GM12878 (cell line): ENCODE measurements around the gene NR2F1-AS1. TPM values are rescaled to one million over a fixed set of nuclear protein-coding genes. Genes with fewer than 3 reads are reported as not detected.

Experiments
- ATAC-seq: fragments of 200-7000 bp; cut with Tn5 transposase; 3 replicates; pipeline ENCODE4 v1.9.1; 2020; ENCODE audit warnings: mild to moderate bottlenecking, moderate library complexity
- BruUV-seq: library from RNA; stranded (reverse); fragments of 400-500 nt; replicated peaks from 2 replicates; lab custom pipeline; 2021; lab: Mats Ljungman, UMichigan
- CTCF ChIA-PET: fragments of 300-600 bp; sonication (Branson Sonifier 250); formaldehyde crosslinking; extraction: SDS; loops from one replicate; lab custom pipeline; 2021; ENCODE audit warnings: inconsistent platforms; lab: Yijun Ruan, JAX
- POLR2A ChIA-PET: fragments of 350-600 bp; formaldehyde crosslinking; extraction: SDS; loops from one replicate; lab custom pipeline; 2021; ENCODE audit warnings: inconsistent platforms; lab: Charles Lee
- RAD21 ChIA-PET: fragments of 300-600 bp; sonication (Branson Sonifier 250); formaldehyde crosslinking; loops from one replicate; lab custom pipeline; 2023; ENCODE audit warnings: antibody characterized with exemption; ENCODE audit not compliant: unreplicated experiment; lab: Charles Lee
- SMC1A ChIA-PET: fragments of 300-600 bp; sonication (Branson Sonifier 250); formaldehyde crosslinking; loops from one replicate; lab custom pipeline; 2023; ENCODE audit not compliant: unreplicated experiment, uncharacterized antibody; lab: Charles Lee
- DNase-seq: peaks from one replicate; pipeline ENCODE4 v3.0.0-alpha.2; 2011; ENCODE audit warnings: low read depth, low spot score
- FAIRE-seq: peaks from 3 replicates; lab custom pipeline; 2011; peaks lifted over from hg19 to GRCh38; lab: Jason Lieb, UNC
- H2AFZ ChIP-seq: 2 replicates; pipeline ENCODE4 v1.6.0; 2011; ENCODE audit warnings: low read depth, low read length, control low read depth; ENCODE audit not compliant: control insufficient read depth
- H3K27ac ChIP-seq: 2 replicates; pipeline ENCODE4 v1.5.1; 2011; ENCODE audit warnings: control low read depth; ENCODE audit not compliant: control insufficient read depth, insufficient read depth
- H3K27me3 ChIP-seq, 2 experiments: replicated peaks in 1 of 2; 2 replicates each; pipeline versions ENCODE4 v1.6.0 to v1.6.1; 2011; ENCODE audit warnings: low read length in 1 of 2; ENCODE audit not compliant: control insufficient read depth in 2 of 2, insufficient read depth in 2 of 2
- H3K36me3 ChIP-seq, 2 experiments: 2 replicates each; pipeline ENCODE4 v1.5.1; 2011; ENCODE audit warnings: low read length in 1 of 2; ENCODE audit not compliant: control insufficient read depth in 2 of 2, insufficient read depth in 2 of 2
- H3K4me1 ChIP-seq: 2 replicates; pipeline ENCODE4 v1.6.1; 2011; ENCODE audit warnings: mild to moderate bottlenecking, low read length, moderate library complexity, mixed read lengths; ENCODE audit not compliant: control insufficient read depth, insufficient read depth
- H3K4me2 ChIP-seq: 2 replicates; pipeline ENCODE4 v1.6.0; 2011; ENCODE audit warnings: control low read depth; ENCODE audit not compliant: control insufficient read depth, insufficient read depth
- H3K4me3 ChIP-seq: fragments of 200-600 bp; sonication (generic); 2 replicates; pipeline ENCODE4 v1.5.1; 2016
- H3K79me2 ChIP-seq: 2 replicates; pipeline ENCODE4 v1.6.0; 2011; ENCODE audit warnings: low read length; ENCODE audit not compliant: control insufficient read depth, insufficient read depth
- H3K9ac ChIP-seq: 2 replicates; pipeline ENCODE4 v1.8.0; 2011; ENCODE audit warnings: low read length, control low read depth, mixed read lengths; ENCODE audit not compliant: control insufficient read depth, insufficient read depth
- H3K9me3 ChIP-seq: replicated peaks from 3 replicates; pipeline ENCODE4 v1.5.1; 2011; ENCODE audit warnings: mild to moderate bottlenecking, low read length; ENCODE audit not compliant: control insufficient read depth, insufficient read depth
- H4K20me1 ChIP-seq: 2 replicates; pipeline ENCODE4 v1.6.0; 2011; ENCODE audit not compliant: control insufficient read depth, insufficient read depth
- BMI1 ChIP-seq: fragments of 450-650 bp; IDR thresholded peaks from 2 replicates; pipeline ENCODE4 v1.6.1; 2016; ENCODE audit warnings: mild to moderate bottlenecking, moderate library complexity, borderline replicate concordance
- CTCF ChIP-seq, 3 experiments: IDR thresholded peaks in 2 of 3; conservative IDR thresholded peaks in 1 of 3; 2 replicates each; pipeline ENCODE4 v1.5.1; 2011; ENCODE audit warnings: low read depth in 3 of 3, low read length in 3 of 3, mild to moderate bottlenecking in 3 of 3, control low read depth in 2 of 3, moderate library complexity in 2 of 3, inconsistent platforms in 1 of 3, mixed read lengths in 1 of 3; ENCODE audit not compliant: control insufficient read depth in 2 of 3, insufficient read depth in 1 of 3; ENCODE audit errors: extremely low read depth in 1 of 3
- EZH2 ChIP-seq: IDR thresholded peaks from 2 replicates; pipeline ENCODE4 v1.6.1; 2012; ENCODE audit warnings: low read depth, mild to moderate bottlenecking, control low read depth, inconsistent platforms, low read length, borderline replicate concordance; ENCODE audit not compliant: control insufficient read depth
- REST ChIP-seq: IDR thresholded peaks from 2 replicates; pipeline ENCODE4 v1.6.1; 2012; ENCODE audit warnings: mild to moderate bottlenecking, low read depth, low read length
- WGBS: methylation state at CpG from one replicate; pipeline ENCODE4 v1.1.6; 2016; ENCODE audit warnings: low lambda C conversion rate; ENCODE audit not compliant: insufficient replicate concordance, insufficient coverage; ENCODE audit errors: missing lambda C conversion rate; 5-methylcytosine and 5-hydroxymethylcytosine counted together
- in situ Hi-C: fragments of 300-500 bp; cut with MboI; formaldehyde crosslinking; loops from 9 replicates; pipeline ENCODE4 v1.14.3; 2018; ENCODE audit warnings: mixed read lengths
- intact Hi-C: fragments of 100-400 bp; cut with micrococcal nuclease; formaldehyde crosslinking; loops from one replicate; pipeline ENCODE4 v1.14.2; 2022; ENCODE audit not compliant: unreplicated experiment
- polyA plus RNA-seq, 11 experiments: library from polyadenylated mRNA; depleted of rRNA in 4 of 11; unstranded in 6 of 11; stranded (reverse) in 5 of 11; fragments of >200 nt; fragmentation: Nextera tagmentation in 4 of 11; fragmentation: Illumina TruSeq in 1 of 11; extraction: Ambion mirVana in 4 of 11; extraction: Trizol in 1 of 11; gene quantifications; 1 replicate in 1 of 11; 2 replicates in 10 of 11; pipeline versions ENCODE4 v1.2.1 to v1.2.3, GENCODE V29; 2011 to 2016; ENCODE audit warnings: inconsistent platforms in 2 of 11, missing spikeins in 2 of 11, low read depth in 1 of 11
- total RNA-seq, 4 experiments: library from RNA; depleted of rRNA in 3 of 4; stranded (reverse); fragments of >200 nt in 3 of 4; fragmentation: Illumina TruSeq in 1 of 4; extraction: Trizol in 1 of 4; gene quantifications; 2 replicates each; pipeline versions ENCODE4 v1.2.1 to v1.2.3, GENCODE V29; 2013 to 2021

The NR2F1-AS1 gene
- total and polyA plus RNA-seq, 10 of the 15 experiments (the other 5 are each of a cell fraction or from before 2014, with no cell fraction given) = 0.11 to 0.85 (median 0.27) TPM

- 20% methylated on average over 32 of the region's 43 CpGs for WGBS
- no peaks in the 10 kb centered on the region for H3K36me3 ChIP-seq
- ChIA-PET SMC1A (interaction anchor here (0.6 to 1.5 kb wide), 6 partner anchors 8 to 1358 kb away, joined by 3 to 4 read pairs (median 3); no protein-coding TSS in a partner anchor), POLR2A (no interaction called here), CTCF (interaction anchor here (0.9 to 2.6 kb wide), 3 partner anchors 25 to 304 kb away, joined by 3 to 11 read pairs (median 3); no protein-coding TSS in a partner anchor), RAD21 (interaction anchor here (3.0 kb wide), 1 partner anchor 189 kb away, joined by 16 read pairs; no protein-coding TSS in a partner anchor)
- TF ChIP-seq REST (peak; percentile 81), EZH2 (0 out of 2 replicates have a peak, but pooled peaks have one; percentile 95), CTCF (IDR thresholded peaks at IDR 0.05 in 2 of 3, conservative IDR thresholded peaks at IDR 0.05 in 1 of 3; ENCODE audit: control insufficient read depth in 2 of 3, extremely low read depth in 1 of 3, insufficient read depth in 1 of 3, low read depth in 3 of 3, low read length in 3 of 3) (no peak), BMI1 (no peak)
- FAIRE-seq = no peak
- no peak overlapping the region for H3K9ac ChIP-seq
- H2AFZ ChIP-seq = no peak overlapping the region
- in situ Hi-C loops (no loop called here), intact Hi-C loops (no loop called here)
- H3K79me2 ChIP-seq = no peaks in the 10 kb centered on the region
- no peaks in the 10 kb centered on the region for H3K9me3 ChIP-seq
- H3K27ac ChIP-seq = no peak overlapping the region
- 0 out of 2 replicates have a peak, but pooled peaks cover 3% of the 10 kb centered on the region for H3K4me1 ChIP-seq
- BruUV-seq = no TSS peak
- peaks cover 3 to 34% of the 10 kb centered on the region in 2 experiments; a peak in 3 of 4 replicates for H3K27me3 ChIP-seq
- no peak for DNase-seq
- H4K20me1 ChIP-seq = no peaks in the 10 kb centered on the region
- no peak overlapping the region for H3K4me2 ChIP-seq
- peak; percentile 23; the same call in 2 of the 3 replicates for ATAC-seq
- H3K4me3 ChIP-seq = no peak overlapping the region
Measured at GRCh38 chr5:93611976-93612854, 31.2 kb upstream of the NR2F1-AS1 start.
